HTERT RPE-1 (cell line): ENCODE measurements around the gene SLCO2B1.

Experiments
- in situ Hi-C: fragments of 300-500 bp; cut with MboI; formaldehyde crosslinking; loops from 4 replicates; pipeline ENCODE4 v1.14.3; 2020; ENCODE audit warnings: low sequenced_read_pairs

Gene SLCO2B1

DNA sequence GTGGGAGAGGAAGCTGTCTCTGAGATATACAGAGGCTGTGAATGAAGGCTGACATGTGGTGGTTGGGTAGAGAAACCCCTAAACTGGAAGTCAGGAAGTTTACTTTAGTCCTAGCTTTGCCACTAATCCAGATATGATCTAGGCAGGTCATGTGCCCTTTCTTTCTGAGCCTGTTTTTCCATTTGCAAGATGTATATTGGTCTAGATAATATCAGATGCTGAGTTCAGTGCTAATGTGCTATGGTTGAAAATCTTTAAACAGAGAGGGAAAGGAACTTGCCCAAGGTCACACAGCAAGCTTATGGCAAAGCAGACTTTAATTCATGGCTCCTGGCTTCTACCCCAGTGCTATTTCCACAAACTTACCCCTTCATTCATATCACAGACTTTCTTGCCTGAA is 63.9 kb downstream of the SLCO2B1 start:
- in situ Hi-C loops, result no loop called here

GRCh38 chr11:75219869-75220268 is 69.0 kb downstream of the SLCO2B1 start:
- in situ Hi-C loops, result no loop called here

DNA sequence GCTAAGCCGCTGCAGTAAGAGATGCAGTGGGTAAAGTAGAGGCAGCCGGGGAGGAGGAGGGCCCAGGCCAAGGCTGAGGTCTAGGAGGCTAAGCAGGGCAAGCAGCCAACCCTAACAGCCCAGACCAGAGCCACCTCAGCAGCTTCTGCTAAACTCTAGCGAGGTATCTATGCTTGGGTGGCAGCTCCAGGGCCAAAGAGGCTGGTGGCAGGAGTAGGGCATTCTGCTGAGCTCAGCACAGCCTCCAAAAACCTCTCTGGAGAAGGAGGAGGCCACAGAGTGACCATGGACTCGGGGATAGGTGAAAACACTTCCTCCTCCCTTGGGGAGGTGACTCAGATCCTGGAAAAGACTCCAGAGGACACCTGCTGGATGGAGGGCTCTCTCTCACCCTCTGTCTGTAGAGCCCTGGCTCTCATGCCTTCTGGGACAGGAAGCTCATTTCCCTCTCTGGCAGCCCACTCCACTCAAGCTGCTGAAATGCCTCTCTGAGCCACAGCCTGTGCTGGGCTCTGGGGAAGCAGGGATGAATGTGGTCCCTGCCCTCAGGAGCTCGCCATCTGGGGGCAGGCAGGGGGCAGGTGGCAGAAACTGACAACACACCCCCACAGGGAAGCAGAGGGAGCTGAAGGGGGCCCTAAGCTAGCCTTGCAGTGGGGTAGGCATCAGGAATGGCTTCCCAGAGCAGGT is 73.2 kb downstream of the SLCO2B1 start:
- in situ Hi-C loops, result no loop called here

- in situ Hi-C loops, result no loop called here
These were observed 74.9 kb downstream of the SLCO2B1 start for GRCh38 chr11:75225794-75226193.

GRCh38 chr11:75229466-75229865 is 78.6 kb downstream of the SLCO2B1 start:
- in situ Hi-C loops, result no loop called here

DNA sequence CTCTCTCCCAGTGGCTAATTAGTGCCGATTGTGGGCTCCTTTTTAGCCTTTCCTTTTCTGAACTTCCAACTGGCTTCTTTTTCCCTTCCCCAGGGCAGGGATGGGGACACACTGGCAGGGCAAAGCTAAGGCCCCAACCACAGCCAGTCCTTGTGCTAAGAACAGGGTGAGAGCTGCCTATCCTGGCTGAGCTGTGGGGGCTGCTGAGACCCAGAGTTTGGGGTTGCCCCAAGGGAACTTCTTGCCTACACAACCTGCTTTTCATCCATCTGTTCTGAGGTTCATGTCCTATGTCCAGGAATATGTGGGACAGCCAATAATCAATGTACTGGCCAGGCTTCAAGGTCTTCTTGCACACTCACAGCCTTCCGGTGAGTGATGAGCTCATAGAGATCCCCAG is 79.7 kb downstream of the SLCO2B1 start:
- in situ Hi-C loops, result no loop called here

- in situ Hi-C loops, result no loop called here
These were observed 82.9 kb downstream of the SLCO2B1 start for GRCh38 chr11:75233754-75234172.

DNA sequence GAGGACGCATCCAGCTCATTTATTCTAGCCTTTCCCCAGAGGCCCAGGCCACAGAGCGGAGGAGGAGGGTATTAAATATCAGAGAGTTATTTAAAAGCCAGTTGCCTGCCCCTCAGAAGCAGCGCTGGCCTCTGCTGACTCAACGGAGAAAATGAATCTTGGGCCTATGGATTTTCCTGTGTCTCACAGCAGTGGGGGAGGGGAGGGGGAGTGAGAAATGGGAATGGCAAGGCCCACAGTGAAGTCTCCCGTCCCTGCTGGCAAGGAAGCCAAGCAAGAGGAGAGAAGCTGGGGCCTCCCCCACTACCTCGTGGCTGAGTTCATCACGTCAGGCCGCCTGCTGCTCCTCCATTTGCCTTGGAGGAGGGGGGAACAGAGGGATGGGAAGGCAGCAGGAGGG is 85.2 kb downstream of the SLCO2B1 start:
- in situ Hi-C loops, result no loop called here

DNA sequence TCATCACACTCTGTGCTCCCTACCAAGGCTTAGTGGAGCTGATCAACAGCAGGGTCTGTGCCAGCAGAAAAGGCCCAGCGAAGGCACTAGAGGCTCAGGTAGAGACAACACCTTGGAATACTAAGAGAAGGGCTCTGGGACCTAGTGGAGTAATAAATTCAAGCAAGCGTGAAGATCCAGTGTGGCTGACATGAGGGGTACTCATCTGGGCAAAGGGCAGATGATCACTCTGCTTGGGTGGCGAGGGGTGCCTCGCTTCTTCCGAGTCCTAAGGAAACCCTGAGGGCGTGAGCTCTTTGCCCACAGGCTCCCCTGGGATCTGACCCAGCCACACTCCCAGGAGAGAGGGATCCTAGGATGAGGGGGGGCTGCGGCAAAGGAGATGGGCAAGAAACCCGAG is 86.1 kb downstream of the SLCO2B1 start:
- in situ Hi-C loops, result no loop called here

- in situ Hi-C loops, result no loop called here
These were observed 87.9 kb downstream of the SLCO2B1 start for GRCh38 chr11:75238595-75239440.

DNA sequence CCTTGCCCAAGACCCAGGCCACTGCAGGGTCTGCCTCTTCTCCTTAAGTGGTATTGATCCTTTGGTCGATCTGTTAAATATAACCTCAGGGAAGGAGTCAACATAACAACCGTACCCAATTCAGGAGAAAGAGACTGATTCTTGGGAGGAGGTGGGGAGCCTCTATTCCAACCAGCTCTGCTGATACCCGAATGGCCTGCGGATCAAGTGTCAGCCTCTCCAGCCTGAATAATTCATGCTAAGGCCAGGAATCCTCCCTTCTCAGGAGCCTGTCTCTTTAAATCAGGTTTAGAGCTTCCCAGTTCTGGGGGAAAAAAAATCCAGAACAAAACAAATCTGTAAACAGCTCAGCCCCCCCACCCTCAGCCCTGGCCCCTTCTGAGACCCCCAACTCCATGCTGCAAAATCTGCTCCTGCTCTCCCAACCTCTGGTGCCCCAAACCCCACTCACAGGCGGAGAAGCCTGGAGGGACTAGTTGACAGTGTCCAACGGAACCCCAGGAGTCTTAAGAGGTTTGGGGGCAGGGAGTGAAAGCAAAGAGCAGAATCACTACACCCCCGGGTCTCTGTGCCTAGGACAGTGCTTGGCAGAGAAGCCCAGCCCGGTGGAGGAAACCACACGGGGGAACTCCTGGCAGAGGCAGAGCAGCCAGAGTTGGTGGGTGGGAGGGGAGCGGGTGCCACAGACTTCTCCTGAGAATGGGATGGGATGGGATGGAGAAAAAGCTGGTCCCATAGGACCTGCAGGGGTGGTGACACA is 88.8 kb downstream of the SLCO2B1 start:
- in situ Hi-C loops, result no loop called here

GRCh38 chr11:75240311-75241035 is 89.6 kb downstream of the SLCO2B1 start, which contains the start of gene TPBGL:
TSS of gene TPBGL (plus strand) at chr11:75240774. CDS start at chr11:75241050, 276 bp downstream.
- in situ Hi-C loops, result no loop called here

DNA sequence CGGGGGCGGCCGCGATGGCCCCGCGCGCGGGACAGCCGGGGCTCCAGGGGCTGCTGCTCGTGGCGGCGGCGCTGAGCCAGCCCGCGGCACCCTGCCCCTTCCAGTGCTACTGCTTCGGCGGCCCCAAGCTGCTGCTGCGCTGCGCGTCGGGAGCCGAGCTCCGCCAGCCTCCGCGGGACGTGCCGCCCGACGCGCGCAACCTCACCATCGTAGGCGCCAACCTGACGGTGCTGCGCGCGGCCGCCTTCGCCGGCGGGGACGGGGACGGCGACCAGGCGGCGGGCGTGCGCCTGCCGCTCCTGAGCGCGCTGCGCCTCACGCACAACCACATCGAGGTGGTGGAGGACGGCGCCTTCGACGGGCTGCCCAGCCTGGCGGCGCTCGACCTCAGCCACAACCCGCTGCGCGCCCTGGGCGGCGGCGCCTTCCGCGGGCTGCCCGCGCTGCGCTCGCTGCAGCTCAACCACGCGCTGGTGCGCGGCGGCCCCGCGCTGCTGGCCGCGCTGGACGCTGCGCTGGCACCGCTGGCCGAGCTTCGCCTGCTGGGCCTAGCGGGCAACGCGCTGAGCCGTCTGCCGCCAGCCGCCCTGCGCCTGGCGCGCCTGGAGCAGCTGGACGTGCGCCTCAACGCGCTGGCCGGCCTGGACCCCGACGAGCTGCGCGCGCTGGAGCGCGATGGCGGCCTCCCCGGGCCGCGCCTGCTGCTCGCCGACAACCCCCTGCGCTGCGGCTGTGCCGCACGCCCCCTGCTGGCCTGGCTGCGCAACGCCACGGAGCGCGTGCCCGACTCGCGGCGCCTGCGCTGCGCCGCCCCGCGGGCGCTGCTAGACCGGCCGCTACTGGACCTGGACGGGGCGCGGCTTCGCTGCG is 90.4 kb downstream of the SLCO2B1 start:
- in situ Hi-C loops, result no loop called here

DNA sequence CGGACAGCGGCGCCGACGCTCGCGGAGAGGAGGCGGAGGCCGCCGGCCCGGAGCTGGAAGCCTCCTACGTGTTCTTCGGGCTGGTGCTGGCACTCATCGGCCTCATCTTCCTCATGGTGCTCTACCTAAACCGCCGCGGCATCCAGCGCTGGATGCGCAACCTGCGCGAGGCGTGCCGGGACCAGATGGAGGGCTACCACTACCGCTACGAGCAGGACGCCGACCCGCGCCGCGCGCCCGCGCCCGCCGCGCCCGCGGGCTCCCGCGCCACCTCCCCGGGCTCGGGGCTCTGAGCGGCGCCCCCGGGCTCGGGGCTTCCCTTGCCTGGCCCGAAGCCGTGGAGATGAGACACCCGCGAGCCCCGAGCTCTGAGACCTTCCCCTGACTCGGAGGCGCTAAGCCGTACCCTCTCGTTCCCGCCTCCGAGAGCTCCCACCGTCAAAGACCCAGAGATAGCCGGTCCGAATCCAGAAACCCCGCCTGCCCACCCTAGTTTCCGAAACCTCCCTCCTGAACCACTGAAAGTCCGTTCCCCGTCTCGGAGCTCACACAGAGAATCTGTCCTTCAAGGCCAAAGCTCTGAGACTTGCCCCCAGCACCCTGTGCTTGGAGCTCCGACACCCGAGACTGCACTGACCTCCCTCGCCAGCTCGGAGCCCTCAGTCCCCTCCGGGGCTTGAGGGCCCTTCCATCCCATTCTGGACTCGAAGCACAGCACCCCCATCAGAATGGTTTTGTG is 91.2 kb downstream of the SLCO2B1 start:
- in situ Hi-C loops, result no loop called here

DNA sequence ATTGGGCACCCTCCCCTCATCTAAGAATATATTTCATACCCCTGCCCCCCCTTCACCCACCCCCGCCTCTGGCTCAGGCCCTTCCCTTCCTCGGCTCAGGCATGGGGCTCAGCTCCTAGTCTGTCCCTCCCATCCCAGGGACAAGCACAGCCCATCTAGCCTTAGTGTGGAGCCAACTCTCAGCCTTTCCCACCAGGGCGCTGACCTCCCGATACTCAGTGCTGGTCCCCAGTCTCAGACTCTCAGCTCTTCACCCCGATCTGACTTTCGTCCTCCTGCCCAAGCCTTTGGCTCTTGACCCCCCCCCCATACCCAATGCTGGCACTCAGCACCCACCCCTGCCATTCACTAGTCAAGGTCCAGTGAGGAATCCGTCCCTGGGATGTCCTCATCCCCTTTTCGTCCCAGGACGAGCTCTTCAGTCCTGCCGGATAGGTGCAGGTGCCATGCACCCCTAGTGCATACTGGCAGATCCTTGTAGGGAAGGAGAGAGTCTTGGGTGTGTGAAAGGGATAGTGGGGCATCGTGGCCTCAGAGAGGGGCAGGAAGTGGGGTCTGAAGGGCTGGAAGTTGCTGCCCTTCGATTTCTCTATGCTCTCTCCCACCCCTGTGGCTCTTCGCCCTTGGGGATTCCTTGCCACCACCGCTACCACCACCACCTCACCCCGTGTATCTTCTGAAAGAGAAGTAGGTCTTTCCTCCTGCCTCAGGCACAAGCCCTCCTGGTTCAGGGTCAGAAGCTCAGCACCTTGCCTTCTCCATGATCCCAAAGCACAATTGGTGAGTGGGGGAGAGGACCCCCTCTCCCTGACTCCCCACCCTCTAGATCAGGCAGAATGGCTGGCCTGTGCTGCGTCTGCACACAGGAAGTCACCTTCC is 92.1 kb downstream of the SLCO2B1 start:
- in situ Hi-C loops, result no loop called here

DNA sequence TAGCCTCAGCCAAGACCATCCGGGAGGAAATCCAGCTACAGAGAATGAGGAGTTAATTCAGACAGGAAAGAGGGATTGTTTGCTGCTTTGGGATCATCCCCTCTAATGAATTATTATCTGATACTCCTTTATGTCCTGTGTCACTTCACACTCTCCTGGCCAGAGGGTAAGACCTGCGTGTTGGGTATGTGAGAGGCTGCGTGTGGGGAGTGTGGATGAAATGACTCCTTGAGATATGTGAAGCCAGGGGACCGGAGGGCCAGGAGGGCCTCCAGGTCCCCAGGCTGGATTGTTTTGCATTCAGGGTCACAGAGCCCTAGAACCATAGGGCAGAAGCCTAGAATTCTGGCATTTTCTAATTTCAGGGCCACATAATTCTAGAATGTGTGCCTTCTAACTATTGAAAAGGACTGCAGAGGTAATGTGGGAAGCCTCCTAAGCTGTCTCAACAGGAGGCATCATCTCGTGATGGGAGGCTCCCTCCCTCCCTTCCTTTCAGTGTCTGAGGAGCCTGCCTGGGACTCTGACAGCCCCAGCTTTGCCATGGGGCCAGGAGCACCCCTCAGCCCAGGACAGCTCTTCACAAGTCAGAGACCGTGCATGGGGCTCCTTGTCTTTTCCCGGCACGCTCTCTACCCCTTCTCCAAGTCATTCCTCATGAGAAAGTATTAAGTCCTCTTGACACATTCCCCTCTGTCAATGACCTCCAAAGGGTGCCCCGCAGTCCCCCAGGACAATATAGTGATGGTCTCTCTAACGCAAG is 93.3 kb downstream of the SLCO2B1 start:
- in situ Hi-C loops, result no loop called here

GRCh38 chr11:75245356-75246005 is 94.6 kb downstream of the SLCO2B1 start:
- in situ Hi-C loops, result no loop called here
